Head of caudate nucleus (tissue), 42 donors: ENCODE data around the gene FEV.

Experiments
- DNase-seq, 42 donors: peaks; one replicate each; pipeline versions ENCODE4 v3.0.0 to v3.0.0-alpha.2; 2020 to 2021; ENCODE audit warnings: mixed read lengths in 7 of 42
- intact Hi-C: fragments of 100-400 bp; cut with DNase I; formaldehyde crosslinking; loops from one replicate; pipeline ENCODE4 v1.15.0; 2022

FEV gene

DNA sequence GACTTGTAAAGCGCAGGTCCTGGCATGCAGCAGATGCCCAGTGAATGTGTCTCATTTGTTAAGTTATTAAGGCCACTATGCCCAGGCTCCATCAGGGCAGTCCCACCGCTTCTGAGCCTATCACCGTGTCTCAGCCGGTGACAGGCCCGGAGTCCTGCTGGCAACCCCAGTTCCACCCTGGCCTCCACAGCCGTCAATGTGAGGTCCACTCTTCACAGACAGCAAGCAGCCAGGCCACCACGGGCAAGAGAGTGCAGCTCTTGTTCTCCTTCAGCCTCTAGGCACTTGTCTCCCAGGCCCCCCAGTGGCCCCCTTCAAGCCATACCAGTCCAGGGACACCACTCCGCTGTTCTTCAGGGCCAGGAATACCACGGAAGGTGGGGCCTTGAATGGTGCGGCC is 33.7 kb upstream of the FEV start:
- no peak for DNase-seq
- intact Hi-C loops: no loop called here

DNA sequence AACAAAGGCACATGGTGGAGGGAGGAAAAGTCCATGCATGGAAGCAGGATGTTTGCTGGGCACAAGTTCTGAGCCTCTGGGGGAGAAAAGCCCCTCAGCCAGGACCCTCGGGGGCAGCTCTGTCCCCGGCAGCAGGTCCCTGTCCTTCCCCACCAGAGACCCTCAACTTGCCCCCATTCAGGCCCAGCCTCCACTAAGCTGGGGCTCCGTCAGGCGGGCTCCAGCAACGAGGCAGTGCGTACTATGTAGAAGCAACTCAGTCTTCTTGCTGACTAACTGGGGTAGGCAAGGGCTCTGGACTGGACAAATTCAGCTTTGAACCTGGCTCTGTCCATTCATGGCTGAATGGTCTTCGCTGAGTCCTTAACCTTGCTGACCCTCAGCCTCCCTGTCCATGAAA is 33.3 kb upstream of the FEV start:
- intact Hi-C loops: no loop called here
- DNase-seq: no peak

DNA sequence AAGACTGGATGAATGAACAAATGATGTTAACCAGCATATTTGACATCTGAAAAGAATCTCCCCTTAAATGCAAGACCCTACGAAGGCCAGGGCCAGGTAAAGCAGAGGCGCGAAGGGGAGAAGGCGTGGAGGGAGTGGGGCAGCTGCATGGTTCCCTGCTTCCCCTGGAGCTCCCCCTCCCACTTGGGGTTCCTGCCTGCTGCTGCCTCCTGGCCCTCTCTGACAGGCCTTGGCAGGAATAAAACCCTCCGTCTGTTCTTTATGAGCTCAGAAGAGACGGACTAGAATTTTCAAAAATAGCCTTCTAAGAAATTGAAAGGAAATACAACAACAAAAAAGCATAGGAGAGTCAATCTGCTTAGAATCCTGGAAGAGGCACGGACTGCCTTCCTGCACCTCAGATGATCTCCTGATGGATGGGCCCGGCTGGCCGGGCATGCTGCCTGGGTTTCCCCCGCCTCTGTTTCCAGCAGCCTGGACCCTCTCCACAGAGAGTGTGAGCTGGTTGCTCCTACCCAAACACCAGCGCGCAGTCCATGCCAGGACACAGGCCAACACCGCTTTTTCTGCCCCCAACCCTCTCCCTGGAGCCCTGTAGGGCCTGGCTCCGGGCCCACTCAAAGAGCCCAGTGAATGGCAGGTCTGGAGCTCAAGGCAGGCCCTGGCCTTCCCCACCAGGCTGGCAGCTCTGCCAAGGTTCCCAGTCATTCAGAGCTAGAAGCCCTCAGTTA is 32.4 kb upstream of the FEV start:
- intact Hi-C loops: no loop called here
- peak in 36 of 42 donors; percentile 18 to 88 (median 60) for DNase-seq

DNA sequence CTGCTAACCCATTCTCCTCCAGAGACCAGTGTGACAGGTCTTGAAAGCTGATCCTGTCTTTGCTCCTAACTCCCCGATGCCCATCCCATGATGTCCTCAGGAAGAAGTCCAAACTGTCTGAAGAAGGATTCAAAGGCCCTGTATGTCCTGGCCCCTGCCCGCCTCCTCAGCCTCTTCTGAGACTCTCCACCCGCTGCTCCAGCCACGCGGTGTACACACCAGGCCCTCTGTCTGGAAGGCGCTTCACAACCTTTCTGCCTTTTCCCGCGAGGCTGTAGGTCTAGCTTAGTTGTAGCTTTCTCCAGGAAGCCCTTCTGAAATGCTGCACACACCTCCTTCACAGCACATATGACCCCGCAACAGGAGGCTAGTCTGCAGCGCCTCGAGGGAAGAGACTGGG is 31.7 kb upstream of the FEV start:
- no peak for DNase-seq
- intact Hi-C loops: no loop called here

DNA sequence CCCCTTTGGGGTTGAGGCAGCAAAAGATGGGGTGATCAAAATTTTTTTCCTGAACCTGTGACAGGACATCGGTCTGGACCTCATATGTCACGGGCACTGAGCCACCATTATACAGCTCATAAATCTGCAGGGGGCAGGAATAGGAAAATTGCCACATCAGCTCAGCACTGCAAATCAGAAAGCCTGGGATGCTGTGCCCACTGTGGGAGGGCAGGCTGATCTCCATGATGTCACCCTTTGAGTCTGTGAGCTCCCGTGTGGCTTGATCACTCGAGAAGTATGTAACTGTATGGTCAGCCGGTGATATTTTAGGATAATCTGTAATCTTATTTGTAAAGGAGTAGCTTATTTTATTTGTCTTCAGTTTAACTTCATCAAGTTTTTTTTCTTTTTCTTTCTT is 25.9 kb upstream of the FEV start:
- DNase-seq: no peak
- intact Hi-C loops: no loop called here

DNA sequence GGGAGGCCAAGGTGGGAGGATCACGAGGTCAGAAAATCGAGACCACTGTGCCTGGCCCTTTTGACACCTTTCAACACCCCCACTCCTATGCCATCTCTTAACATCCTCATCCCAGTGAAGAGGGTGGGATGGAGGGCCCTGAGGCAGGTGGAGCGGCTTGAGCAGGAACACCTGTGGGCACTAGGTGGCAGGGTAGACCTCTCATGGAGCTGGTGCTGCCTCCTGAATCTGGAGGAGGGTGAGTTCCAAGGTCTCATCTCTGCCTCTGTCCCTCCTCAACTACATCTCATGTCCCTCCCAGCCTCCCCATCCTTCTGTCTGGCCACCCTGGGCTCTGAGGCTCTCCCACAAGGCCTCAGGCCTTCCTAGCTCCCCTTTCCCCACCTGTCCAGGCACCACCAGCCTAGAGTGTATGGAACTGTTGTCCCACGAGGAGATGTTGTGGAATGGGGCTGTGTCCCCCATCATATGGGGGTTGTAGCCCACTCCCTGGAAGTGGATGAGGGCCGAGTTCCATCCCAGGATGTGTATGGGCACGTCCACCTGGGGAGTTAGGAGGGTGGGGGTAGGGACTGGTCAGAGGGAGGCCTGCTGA is 25.3 kb upstream of the FEV start:
- DNase-seq: peak in 18 of 42 donors; percentile 11 to 70 (median 41)
- intact Hi-C loops: no loop called here

DNA sequence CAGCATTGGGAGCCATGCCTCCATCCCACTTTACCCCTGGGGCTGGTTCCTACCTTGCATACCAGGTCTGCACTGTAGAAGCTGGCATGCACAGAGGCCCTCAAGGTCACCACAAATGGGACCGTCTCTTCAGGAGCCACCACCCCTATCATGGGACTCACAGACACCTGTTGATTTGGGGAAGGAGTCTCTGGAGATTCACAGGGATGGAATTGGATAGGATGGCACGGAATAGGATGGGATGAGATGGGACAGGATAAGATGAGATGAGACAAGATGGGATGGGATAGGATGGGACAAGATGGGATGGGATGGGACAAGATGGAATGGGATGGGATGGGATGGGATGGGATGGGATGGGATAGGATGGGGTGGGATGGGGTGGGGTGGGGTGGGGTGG is 24.3 kb upstream of the FEV start:
- intact Hi-C loops: no loop called here
- no peak for DNase-seq

DNA sequence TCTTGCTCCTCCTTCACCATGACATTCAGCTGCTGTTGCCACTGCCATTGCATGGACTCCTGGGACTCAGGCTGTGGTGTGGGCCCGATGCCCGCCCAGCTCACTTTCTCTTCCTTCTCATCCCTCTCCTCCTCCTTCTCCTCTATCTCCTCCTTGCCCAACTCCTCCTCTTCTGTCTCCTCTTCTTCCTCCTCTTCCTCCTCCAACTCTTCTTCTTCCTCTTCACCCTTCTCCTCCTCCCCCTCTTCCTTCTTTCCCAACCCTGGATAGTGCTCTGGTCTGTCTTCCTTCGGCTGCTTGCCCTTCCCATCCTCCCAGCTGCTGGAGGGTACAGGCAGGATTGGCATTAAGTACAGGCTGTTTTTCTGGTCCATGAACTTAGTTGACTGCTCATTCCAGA is 19.0 kb upstream of the FEV start:
- DNase-seq: no peak
- intact Hi-C loops: no loop called here

DNA sequence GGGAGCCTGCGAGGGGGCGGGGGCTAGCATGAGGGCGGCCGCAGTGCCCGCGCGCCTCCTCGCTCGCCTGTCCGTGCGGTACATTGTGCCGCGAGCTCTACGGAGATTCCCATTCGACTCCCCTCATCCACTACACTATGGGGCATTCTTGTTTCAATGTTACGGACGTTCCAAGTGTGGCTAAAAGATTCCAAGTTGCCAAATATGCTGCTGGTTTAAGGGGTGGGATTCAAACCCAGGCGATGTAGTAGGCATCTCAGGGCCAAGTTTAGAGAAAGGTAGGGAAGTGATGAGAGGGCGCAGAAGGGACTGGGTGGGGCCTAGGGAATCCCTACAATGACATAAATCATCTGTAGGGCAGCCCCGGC is 18.3 kb upstream of the FEV start:
- intact Hi-C loops: no loop called here
- DNase-seq: no peak

DNA sequence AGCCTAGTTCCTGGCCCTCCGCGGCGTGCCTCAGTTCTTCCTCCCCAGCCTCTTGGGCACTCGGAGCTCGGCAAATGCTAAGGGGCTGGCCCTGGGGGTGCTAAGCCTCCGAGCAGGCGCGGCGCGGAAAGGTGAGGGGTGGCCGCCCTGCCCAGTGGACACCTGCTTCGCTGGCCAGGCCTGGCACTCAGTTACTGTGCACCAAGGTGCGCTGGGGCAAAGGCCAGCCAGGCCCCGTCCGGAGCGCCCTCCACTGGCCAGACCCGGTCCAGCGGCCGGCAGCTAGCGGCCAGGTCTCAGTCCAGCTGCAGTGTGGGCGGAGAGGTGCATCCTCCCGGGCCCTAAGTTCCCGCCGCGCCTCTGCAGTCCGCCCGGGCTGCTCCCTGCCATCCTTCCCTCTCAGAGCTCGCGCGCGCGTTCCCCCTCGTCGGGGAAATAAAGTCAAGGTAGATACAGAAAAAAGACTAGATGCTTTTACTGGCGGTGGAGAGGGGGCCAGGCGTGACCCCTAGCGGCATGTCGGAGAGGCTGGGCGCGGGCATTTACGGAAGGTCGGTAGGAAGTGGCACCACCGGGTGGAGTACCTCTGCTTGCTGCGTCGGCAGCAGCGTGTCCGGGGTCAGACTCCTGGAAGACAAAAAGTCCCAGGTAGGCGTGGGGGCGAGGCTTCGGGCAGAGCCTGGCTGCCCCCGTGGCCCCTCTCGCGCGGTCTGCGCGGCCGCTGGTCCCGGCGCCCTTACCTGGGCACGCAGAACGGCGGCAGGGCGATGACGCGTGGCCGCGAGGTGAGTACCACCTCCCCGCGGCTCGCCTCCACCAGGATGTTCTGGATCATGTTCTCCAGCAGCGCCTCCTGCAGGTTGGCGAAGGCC is 17.6 kb upstream of the FEV start:
- DNase-seq: peak in 14 of 42 donors; percentile 24 to 72 (median 46)
- intact Hi-C loops: no loop called here

DNA sequence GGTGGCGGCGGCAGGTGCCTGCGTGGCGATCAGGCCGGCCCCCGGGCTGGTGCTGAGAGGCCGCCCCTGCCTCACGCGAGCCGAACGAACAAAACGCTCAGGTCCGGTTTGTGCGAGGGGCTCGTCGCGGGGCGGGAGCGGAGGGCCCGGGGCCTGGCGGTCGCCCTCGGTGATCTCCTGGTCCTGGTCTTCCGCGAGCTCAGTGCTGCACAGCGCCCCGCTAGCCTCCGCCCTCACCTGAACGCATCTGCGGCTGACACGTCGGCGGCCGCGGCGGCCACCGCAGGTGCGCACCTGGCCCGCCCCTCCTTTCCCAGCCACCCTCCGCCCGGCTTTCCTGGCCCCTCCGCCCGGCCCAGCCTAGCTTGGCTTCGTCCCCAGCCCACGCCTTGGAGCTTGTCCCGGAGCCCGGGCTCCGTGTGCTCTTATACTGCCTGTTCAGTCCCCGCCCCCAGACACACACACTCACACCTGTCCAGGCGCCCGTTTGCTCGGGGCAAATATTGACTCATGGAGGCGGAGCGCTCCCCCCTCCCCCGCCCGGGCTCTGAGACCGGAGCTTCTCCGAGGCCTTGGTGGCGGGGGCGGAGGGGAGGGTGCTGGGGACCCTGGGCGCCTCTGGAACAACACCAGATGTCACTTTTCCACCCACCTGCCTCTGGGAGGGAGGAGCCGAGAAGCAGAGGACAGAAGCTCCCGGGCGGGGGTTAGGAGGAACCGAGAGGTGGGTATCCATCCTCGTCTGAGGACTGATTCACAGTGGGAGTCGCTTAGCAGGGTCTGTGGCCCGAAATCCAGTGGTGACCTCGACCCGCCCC is 16.8 kb upstream of the FEV start:
- intact Hi-C loops: no loop called here
- DNase-seq: no peak

DNA sequence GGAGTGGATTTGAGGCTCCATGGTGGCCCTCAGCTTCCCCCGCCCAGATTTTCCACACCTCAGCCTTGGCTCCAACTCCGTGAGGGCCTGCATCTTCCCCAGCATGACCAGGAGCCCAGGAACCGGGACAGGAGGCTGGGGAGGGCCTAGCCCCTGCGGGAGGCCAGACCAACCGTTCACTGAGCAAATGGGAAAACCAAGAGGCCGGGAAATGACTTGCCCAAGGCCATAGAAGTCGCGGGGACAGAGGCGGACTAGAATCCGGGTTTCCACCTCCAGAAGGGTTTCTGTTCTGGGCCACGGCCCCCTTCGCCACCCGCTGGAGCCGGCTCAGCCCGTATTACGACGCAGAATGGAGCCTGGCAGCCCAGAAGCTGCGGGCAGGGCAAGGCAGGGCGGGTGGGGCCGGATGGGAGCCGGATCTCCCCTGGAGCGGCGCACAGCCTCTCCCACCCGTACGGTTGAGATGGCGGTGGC is 16.2 kb upstream of the FEV start:
- DNase-seq: no peak
- intact Hi-C loops: no loop called here

DNA sequence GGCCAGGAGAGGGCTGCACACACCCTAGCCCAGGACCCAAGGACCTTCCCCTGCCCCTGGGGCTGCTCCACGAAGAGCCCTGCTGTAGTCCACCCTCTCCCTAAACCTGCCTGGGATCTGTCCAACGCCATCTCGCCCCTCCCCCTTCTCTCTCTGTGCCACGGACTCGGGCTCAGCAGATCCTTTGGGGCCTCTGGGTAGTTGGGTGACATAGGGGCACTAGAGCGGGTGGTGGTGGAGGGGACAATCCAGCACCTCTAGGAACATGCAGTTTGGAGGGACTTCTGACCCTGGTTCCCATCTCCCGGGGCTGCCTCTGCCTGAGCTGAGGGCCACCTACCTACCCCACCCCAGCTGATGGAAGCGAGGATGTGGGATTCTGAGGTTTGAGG is 15.6 kb upstream of the FEV start:
- DNase-seq: no peak

DNA sequence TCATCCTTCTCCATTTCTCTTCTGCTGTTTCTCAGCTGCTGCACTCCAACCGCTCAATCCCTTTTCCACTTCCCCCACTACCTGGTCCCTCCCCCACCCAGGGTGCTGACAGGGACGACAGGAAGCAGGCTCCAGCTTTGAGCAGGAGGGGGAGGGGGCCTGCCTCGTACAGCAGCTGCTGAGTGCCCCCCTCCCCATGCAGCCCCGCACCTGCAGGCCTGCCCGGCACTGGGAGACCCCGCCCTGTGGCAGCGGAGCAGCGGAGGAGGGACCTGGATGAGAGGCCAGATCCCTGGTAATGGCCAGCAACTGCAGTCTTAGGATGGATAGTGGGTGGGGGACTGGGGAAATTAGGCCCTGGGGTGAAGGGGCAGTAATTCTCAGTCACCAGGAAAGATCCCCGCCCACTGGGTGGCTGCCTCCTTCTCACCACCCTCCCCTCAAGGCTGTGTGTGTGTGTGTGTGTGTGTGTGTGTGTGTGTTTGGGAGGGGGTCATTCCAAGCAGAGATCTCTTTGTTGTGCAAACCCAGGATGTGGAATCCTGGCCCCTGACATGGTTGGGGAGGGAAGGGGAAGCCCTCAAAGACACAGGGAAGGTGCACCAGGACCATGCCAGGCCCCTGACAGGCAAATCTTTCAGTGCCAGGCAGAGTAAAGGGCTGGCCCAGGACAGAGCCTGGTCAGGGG is 15.0 kb upstream of the FEV start:
- intact Hi-C loops: loop anchor here (5.0 to 10.0 kb wide), 2 partner anchors 115 to 157 kb away; no protein-coding TSS in a partner anchor

More for the DNA sequence above, 15.6 kb upstream of the FEV start:
- intact Hi-C loops: no loop called here

DNA sequence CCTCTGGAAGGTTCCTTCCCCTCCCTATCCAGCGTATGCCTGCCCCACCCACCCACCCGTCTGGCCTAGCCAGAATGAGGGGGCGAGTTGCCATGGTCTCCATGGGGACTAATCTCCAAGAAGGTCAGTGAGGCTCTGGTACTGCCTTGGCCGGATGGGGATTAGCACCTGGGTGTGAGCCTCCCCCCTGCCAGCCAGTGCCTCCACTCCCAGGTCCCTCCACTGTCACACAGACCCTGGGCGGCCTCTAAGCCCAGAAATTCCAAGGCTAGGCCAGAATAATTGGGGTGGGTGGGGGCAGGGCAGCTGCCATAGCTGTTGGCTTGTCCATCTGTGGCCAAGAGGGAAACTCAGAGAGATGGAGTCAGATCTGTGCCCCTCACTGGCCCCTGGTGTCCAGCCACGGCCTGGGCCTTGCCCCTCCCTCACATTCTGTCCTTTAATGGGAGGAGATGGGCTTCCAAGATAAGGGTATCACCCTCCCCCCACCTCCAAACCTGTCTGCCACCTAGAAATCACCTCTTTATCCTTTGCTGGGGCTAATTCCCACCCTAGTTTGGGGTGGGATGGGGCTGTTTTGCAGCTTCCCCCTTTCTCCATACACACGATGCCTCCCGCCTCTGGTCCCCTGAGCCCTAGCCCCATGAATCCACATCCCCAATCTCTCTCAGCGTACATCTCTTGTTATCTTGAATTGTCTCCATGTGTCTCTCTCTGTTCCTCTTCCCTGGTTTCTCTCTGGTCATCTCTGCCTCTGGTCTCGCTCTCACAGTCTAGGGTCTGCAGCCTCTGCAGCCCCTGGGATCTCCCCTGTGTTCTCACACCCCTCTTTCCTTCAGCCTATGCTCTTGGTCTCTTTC is 14.3 kb upstream of the FEV start:
- DNase-seq: no peak
- intact Hi-C loops: loop anchor here (5.0 to 10.0 kb wide), 2 partner anchors 116 to 158 kb away; no protein-coding TSS in a partner anchor

More for the DNA sequence above, 15.0 kb upstream of the FEV start:
- DNase-seq: no peak

DNA sequence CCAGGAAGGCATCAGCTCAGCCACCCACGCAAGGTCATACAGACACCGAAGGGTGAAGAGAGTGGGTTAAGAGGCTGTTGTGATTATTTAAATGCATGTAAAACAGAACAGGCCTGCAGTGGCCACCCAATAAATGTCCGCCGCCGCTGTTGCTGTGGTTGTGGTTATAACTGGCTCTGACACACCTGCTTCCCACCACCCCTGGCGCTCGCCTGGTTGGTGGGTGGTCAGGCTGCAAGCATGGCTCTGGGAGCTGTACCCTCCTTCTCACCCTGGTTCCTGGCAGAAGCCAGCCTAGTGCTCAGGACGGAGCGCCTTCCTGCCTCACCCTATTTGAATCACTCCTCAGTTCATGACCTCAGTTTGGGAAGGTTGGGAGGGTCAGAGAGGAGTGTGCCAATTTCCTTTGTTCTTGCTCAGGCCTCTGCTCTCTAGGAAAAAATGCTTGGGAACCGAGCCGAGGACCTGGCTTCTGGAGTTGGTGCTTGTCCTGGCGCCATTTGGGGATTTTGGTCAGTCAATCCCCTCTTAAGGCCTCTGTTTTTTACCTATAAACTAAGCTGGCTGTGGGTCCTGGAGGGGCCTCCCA is 13.5 kb upstream of the FEV start:
- DNase-seq: no peak
- intact Hi-C loops: loop anchor here (5.0 to 10.0 kb wide), 2 partner anchors 116 to 159 kb away; no protein-coding TSS in a partner anchor

DNA sequence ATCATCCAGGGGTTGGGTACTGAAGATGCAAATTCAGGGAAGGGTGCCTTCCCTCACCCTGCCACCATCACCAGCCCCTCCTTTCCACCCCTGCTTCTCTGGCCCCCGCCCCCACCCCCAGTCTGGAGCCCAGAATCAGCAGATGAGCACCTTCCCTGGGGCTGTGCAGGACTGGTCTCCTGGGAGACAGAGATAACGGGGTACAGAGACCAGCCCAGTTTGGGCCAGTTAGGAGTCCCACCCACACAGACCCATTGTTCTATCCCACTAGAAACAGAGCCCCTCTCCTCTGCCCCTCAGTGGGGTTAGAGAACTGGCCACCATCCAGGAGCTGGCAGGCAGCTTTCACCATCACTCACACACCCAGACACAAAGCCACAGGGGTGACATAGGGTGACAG is 12.7 kb upstream of the FEV start:
- intact Hi-C loops: loop anchor here (5.0 to 10.0 kb wide), 2 partner anchors 117 to 160 kb away; no protein-coding TSS in a partner anchor

More for the DNA sequence above, 12.7 kb upstream of the FEV start:
- DNase-seq: no peak
